Thoracic aorta (tissue), 2 donors: ENCODE data around the gene DTX3. TPM values are rescaled to one million over a fixed set of nuclear protein-coding genes. Genes with fewer than 3 reads are reported as not detected.
"Not testable (repeated sequence)": the region's sequence is repeated elsewhere in the genome, so short reads cannot be mapped to it uniquely, and the experiment has no call there.

Source experiments
- ATAC-seq: fragments of 150-250 bp; one replicate; pipeline ENCODE4 v1.8.0; 2017; ENCODE audit warnings: low read depth; ENCODE audit not compliant: insufficient number of reproducible peaks, low FRiP score
- DNase-seq: peaks from one replicate; pipeline ENCODE4 v3.0.0-alpha.2; 2020; ENCODE audit warnings: low spot score
- H3K27ac ChIP-seq, 2 donors: fragments of 200-600 bp; sonication (generic); 1 replicate in 1 of 2; 2 replicates in 1 of 2; pipeline ENCODE4 v1.5.1; 2016; ENCODE audit warnings: mild to moderate bottlenecking in 2 of 2, moderate library complexity in 2 of 2
- H3K27me3 ChIP-seq: fragments of 200-600 bp; sonication (generic); replicated peaks from 2 replicates; pipeline ENCODE4 v1.6.0; 2016; ENCODE audit warnings: mild to moderate bottlenecking; ENCODE audit not compliant: insufficient read depth
- H3K36me3 ChIP-seq: fragments of 200-600 bp; sonication (generic); one replicate; pipeline ENCODE4 v1.5.1; 2016
- H3K4me1 ChIP-seq, 2 donors: fragments of 200-600 bp; sonication (generic); 1 replicate in 1 of 2; 2 replicates in 1 of 2; pipeline versions ENCODE4 v1.5.1 to v1.6.0; 2016; ENCODE audit warnings: low read depth in 2 of 2, mild to moderate bottlenecking in 1 of 2; ENCODE audit not compliant: control insufficient read depth in 1 of 2
- H3K4me3 ChIP-seq: fragments of 200-600 bp; sonication (generic); 2 replicates; pipeline ENCODE4 v1.5.1; 2016; ENCODE audit warnings: mild to moderate bottlenecking
- H3K9me3 ChIP-seq: fragments of 200-600 bp; sonication (generic); 2 replicates; pipeline ENCODE4 v1.5.1; 2016
- total RNA-seq, 2 donors: library from RNA; depleted of rRNA; stranded (reverse); fragments of >200 nt; gene quantifications; one replicate each; pipeline versions ENCODE4 v1.1.0 to v1.2.3, GENCODE V29; 2016
- TF ChIP-seq, protein P1 (sequence below): fragments of 200-600 bp; sonication (generic); IDR thresholded peaks from one replicate; pipeline ENCODE4 v1.5.1; 2019; ENCODE audit warnings: antibody characterized with exemption

Gene DTX3
- total RNA-seq, 2 donors from 2014 or later: 37.9 to 55.1 TPM

- ATAC-seq: no peak
- no peak for DNase-seq
These were observed 20.6 kb upstream of the DTX3 start for GRCh38 chr12:57584050-57584449.

DNA sequence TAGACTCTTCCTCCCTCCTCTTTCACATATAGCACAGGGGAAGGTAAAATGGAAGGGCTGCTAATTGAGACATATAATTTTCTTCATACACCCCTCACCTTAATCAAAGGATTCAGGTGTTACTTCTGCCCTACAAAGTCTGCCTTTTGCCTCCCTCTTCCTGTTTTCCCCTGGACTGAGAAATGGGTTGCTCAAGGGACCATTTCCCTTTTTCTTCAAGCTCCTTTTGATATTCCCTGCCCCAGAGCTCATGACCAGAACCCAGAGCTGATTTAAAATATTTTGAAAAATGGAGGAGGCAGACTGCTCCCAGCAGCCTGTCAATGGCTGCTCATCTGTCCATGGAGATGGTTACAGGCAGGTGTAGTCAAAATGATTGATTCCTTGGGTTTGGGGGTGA lies 19.9 kb upstream of the DTX3 start:
- H3K36me3 ChIP-seq: no peaks in the 10 kb centered on the region
- no peaks in the 10 kb centered on the region for H3K9me3 ChIP-seq
- TF ChIP-seq, protein P1, sequence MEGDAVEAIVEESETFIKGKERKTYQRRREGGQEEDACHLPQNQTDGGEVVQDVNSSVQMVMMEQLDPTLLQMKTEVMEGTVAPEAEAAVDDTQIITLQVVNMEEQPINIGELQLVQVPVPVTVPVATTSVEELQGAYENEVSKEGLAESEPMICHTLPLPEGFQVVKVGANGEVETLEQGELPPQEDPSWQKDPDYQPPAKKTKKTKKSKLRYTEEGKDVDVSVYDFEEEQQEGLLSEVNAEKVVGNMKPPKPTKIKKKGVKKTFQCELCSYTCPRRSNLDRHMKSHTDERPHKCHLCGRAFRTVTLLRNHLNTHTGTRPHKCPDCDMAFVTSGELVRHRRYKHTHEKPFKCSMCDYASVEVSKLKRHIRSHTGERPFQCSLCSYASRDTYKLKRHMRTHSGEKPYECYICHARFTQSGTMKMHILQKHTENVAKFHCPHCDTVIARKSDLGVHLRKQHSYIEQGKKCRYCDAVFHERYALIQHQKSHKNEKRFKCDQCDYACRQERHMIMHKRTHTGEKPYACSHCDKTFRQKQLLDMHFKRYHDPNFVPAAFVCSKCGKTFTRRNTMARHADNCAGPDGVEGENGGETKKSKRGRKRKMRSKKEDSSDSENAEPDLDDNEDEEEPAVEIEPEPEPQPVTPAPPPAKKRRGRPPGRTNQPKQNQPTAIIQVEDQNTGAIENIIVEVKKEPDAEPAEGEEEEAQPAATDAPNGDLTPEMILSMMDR: no peak
- no peak for ATAC-seq
- H3K27ac ChIP-seq: no peak overlapping the region
- H3K27me3 ChIP-seq: no peaks in the 10 kb centered on the region
- DNase-seq: no peak
- no peak overlapping the region for H3K4me3 ChIP-seq
- no peaks in the 10 kb centered on the region for H3K4me1 ChIP-seq

More at GRCh38 chr12:57584050-57584449, 20.6 kb upstream of the DTX3 start:
- no peak overlapping the region for H3K4me3 ChIP-seq
- no peaks in the 10 kb centered on the region for H3K4me1 ChIP-seq
- H3K36me3 ChIP-seq: no peaks in the 10 kb centered on the region
- no peaks in the 10 kb centered on the region for H3K27me3 ChIP-seq
- no peaks in the 10 kb centered on the region for H3K9me3 ChIP-seq
- TF ChIP-seq, protein P1: no peak
- H3K27ac ChIP-seq: no peak overlapping the region

DNA sequence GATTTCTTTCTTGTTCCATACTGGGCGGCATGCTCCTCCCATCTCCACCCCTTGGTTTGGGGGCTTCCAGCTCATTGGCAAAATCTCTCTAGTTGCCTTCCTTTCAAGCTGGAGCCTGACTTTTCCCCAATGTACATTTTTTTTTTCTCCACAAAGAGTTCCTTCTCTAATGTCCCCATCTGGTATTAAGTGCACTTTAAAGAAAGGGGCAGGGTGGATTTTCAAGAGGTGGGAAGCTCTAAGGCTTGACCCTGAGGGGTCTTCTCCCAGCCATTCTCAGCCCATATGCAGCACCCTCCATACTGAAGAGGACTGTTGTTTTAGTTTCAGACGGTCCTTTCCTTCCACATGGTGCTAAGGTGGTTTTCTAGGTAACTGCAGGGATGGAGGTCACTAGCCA lies 19.5 kb upstream of the DTX3 start:
- TF ChIP-seq, protein P1: no peak
- DNase-seq (no peak), ATAC-seq (no peak)
- H3K27me3 ChIP-seq: no peaks in the 10 kb centered on the region
- H3K27ac ChIP-seq: no peak overlapping the region
- no peak overlapping the region for H3K4me3 ChIP-seq
- peaks cover 0 to under 1% of the 10 kb centered on the region in 2 donors for H3K4me1 ChIP-seq
- H3K36me3 ChIP-seq: no peaks in the 10 kb centered on the region
- H3K9me3 ChIP-seq: no peaks in the 10 kb centered on the region

- peaks cover 3 to 7% of the 10 kb centered on the region in 2 donors for H3K4me1 ChIP-seq
- no peak overlapping the region for H3K27ac ChIP-seq
- no peaks in the 10 kb centered on the region for H3K9me3 ChIP-seq
- H3K4me3 ChIP-seq: no peak overlapping the region
- ATAC-seq (no peak), DNase-seq (no peak)
- no peaks in the 10 kb centered on the region for H3K36me3 ChIP-seq
- TF ChIP-seq, protein P1: no peak
- no peaks in the 10 kb centered on the region for H3K27me3 ChIP-seq
These were observed 18.5 kb upstream of the DTX3 start for GRCh38 chr12:57586128-57586527.

- Histone ChIP-seq H3K4me3 (no peak overlapping the region), H3K27me3 (no peaks in the 10 kb centered on the region), H3K36me3 (no peaks in the 10 kb centered on the region), H3K9me3 (no peaks in the 10 kb centered on the region), H3K27ac (no peak overlapping the region), H3K4me1 (peaks cover 4 to 12% of the 10 kb centered on the region in 2 donors)
- DNase-seq: no peak
- TF ChIP-seq, protein P1: no peak
- ATAC-seq: no peak
These were observed 17.7 kb upstream of the DTX3 start for GRCh38 chr12:57586832-57587429.

DNA sequence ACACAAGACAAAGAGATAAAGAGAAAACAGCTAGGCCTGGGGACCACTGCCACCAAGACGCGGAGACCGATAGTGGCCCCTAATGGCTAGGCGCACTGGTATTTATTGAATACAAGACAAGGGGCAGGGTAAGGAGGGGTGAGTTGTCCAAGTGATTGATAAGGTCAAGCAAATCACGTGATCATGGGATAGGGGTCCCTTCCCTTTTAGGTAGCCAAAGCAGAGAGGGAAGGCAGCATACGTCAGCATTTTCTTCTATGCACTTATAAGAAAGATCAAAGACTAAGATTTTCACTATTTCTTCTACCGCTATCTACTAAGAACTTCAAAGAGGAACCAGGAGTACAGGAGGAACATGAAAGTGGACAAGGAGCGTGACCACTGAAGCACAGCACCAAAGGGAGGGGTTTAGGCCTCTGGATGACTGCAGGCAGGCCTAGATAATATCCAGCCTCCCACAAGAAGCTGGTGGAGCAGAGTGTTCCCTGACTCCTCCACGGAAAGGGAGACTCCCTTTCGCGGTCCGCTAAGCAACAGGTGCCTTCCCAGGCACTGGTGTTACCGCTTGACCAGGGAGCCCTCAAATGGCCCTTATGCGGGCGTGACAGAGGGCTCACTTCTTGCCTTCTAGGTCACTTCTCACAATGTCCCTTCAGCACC lies 15.5 kb upstream of the DTX3 start:
- H3K27me3 ChIP-seq, DNase-seq, ATAC-seq, H3K4me3 ChIP-seq, H3K27ac ChIP-seq, H3K36me3 ChIP-seq, H3K9me3 ChIP-seq: not testable (repeated sequence)
- peaks cover 6 to 30% of the 10 kb centered on the region in 2 donors for H3K4me1 ChIP-seq
